GM12878 (cell line): ENCODE data around the gene TCTN1. TPM values are rescaled to one million over a fixed set of nuclear protein-coding genes. Genes with fewer than 3 reads are reported as not detected.
A peak's percentile ranks its signal among the peaks of the same experiment; 100 is the strongest.

ENCODE experiments used
- ATF7 ChIP-seq: fragments of 450-650 bp; IDR thresholded peaks from 2 replicates; pipeline ENCODE4 v1.6.1; 2016; ENCODE audit warnings: low read depth, mild to moderate bottlenecking
- CHD2 ChIP-seq: IDR thresholded peaks from 2 replicates; pipeline ENCODE4 v1.6.1; 2011; ENCODE audit warnings: low read depth, low read length, improper control_type of control experiment, borderline replicate concordance
- ESRRA ChIP-seq: IDR thresholded peaks from 2 replicates; pipeline ENCODE4 v1.6.1; 2012; ENCODE audit warnings: mild to moderate bottlenecking, low read length, improper control_type of control experiment
- GATAD2B ChIP-seq: fragments of 450-650 bp; conservative IDR thresholded peaks from 2 replicates; pipeline ENCODE4 v1.6.1; 2017; ENCODE audit warnings: low read depth, mild to moderate bottlenecking, moderate library complexity
- HCFC1 ChIP-seq: fragments of 150-350 bp; IDR thresholded peaks from 2 replicates; pipeline ENCODE4 v1.6.1; 2014; ENCODE audit warnings: low read length
- IKZF2 ChIP-seq, 2 experiments: fragments of 450-650 bp; IDR thresholded peaks; 2 replicates each; pipeline ENCODE4 v1.6.1; 2017; ENCODE audit warnings: mild to moderate bottlenecking in 2 of 2, moderate library complexity in 2 of 2
- JUNB ChIP-seq: IDR thresholded peaks from 2 replicates; pipeline ENCODE4 v1.6.1; 2016; ENCODE audit warnings: antibody characterized with exemption, mild to moderate bottlenecking
- KAT2A ChIP-seq: conservative IDR thresholded peaks from 2 replicates; pipeline ENCODE4 v1.6.1; 2011; ENCODE audit warnings: low read depth, low read length; ENCODE audit not compliant: control insufficient read depth
- KLF5 ChIP-seq: fragments of 450-650 bp; IDR thresholded peaks from 2 replicates; pipeline ENCODE4 v1.6.1; 2014; ENCODE audit warnings: mild to moderate bottlenecking; ENCODE audit not compliant: partially characterized antibody
- NKRF ChIP-seq: fragments of 450-650 bp; conservative IDR thresholded peaks from 2 replicates; pipeline ENCODE4 v1.6.1; 2017; ENCODE audit warnings: mild to moderate bottlenecking, moderate library complexity
- NR2C1 ChIP-seq: fragments of 450-650 bp; IDR thresholded peaks from 2 replicates; pipeline ENCODE4 v1.6.1; 2017; ENCODE audit warnings: antibody characterized with exemption, mild to moderate bottlenecking, moderate library complexity
- PAX5 ChIP-seq: IDR thresholded peaks from 2 replicates; pipeline ENCODE4 v1.6.1; 2011; ENCODE audit warnings: low read depth, low read length, borderline replicate concordance
- POLR2A ChIP-seq: IDR thresholded peaks from 2 replicates; pipeline ENCODE4 v1.6.1; 2011; ENCODE audit warnings: low read depth, mild to moderate bottlenecking, low read length
- RELA ChIP-seq: fragments of 450-650 bp; IDR thresholded peaks from 2 replicates; pipeline ENCODE4 v1.8.0; 2014; ENCODE audit warnings: borderline replicate concordance; ENCODE audit not compliant: partially characterized antibody
- SIN3A ChIP-seq: IDR thresholded peaks from 2 replicates; pipeline ENCODE4 v1.6.1; 2012; ENCODE audit warnings: low read depth, low read length, improper control_type of control experiment
- STAT3 ChIP-seq: IDR thresholded peaks from 2 replicates; pipeline ENCODE4 v1.6.1; 2011; ENCODE audit warnings: low read depth, low read length, improper control_type of control experiment
- TCF12 ChIP-seq: IDR thresholded peaks from 2 replicates; pipeline ENCODE4 v1.6.1; 2011; ENCODE audit warnings: low read depth, mild to moderate bottlenecking, low read length
- TCF7 ChIP-seq: IDR thresholded peaks from 2 replicates; pipeline ENCODE4 v1.6.1; 2014; ENCODE audit warnings: antibody characterized with exemption, borderline replicate concordance
- ZNF687 ChIP-seq: fragments of 450-650 bp; IDR thresholded peaks from 2 replicates; pipeline ENCODE4 v1.6.1; 2017; ENCODE audit warnings: mild to moderate bottlenecking, moderate library complexity
- polyA plus RNA-seq, 11 experiments: library from polyadenylated mRNA; depleted of rRNA in 4 of 11; unstranded in 6 of 11; stranded (reverse) in 5 of 11; fragments of >200 nt; fragmentation: Nextera tagmentation in 4 of 11; fragmentation: Illumina TruSeq in 1 of 11; extraction: Ambion mirVana in 4 of 11; extraction: Trizol in 1 of 11; gene quantifications; 1 replicate in 1 of 11; 2 replicates in 10 of 11; pipeline versions ENCODE4 v1.2.1 to v1.2.3, GENCODE V29; 2011 to 2016; ENCODE audit warnings: inconsistent platforms in 2 of 11, missing spikeins in 2 of 11, low read depth in 1 of 11
- total RNA-seq, 4 experiments: library from RNA; depleted of rRNA in 3 of 4; stranded (reverse); fragments of >200 nt in 3 of 4; fragmentation: Illumina TruSeq in 1 of 4; extraction: Trizol in 1 of 4; gene quantifications; 2 replicates each; pipeline versions ENCODE4 v1.2.1 to v1.2.3, GENCODE V29; 2013 to 2021
- TF ChIP-seq, protein P1 (sequence below): IDR thresholded peaks from 2 replicates; pipeline ENCODE4 v1.6.1; 2012; ENCODE audit warnings: mild to moderate bottlenecking, low read depth, low read length

Gene TCTN1
- total and polyA plus RNA-seq, 10 of the 15 experiments (the other 5 are each of a cell fraction or from before 2014, with no cell fraction given), result 8.8 to 23.5 (median 15.3) TPM

- TF ChIP-seq JUNB (no peak), NR2C1 (no peak), STAT3 (no peak), RELA (no peak), ESRRA (no peak), CHD2 (peak; percentile 97), IKZF2 (IDR thresholded peaks at IDR 0.05) (no peak; a peak in 1 of 4 replicates), TCF12 (no peak), PAX5 (peak; percentile 21; the same call in 1 of the 2 replicates), GATAD2B (peak; percentile 77), SIN3A (peak; percentile 78), KLF5 (peak; percentile 68), KAT2A (no peak), NKRF (peak; percentile 97), ZNF687 (peak; percentile 77), ATF7 (no peak), TCF7 (no peak), HCFC1 (0 out of 2 replicates have a peak, but pooled peaks have one; percentile 27), POLR2A (peak; percentile 95)
- TF ChIP-seq, protein P1, sequence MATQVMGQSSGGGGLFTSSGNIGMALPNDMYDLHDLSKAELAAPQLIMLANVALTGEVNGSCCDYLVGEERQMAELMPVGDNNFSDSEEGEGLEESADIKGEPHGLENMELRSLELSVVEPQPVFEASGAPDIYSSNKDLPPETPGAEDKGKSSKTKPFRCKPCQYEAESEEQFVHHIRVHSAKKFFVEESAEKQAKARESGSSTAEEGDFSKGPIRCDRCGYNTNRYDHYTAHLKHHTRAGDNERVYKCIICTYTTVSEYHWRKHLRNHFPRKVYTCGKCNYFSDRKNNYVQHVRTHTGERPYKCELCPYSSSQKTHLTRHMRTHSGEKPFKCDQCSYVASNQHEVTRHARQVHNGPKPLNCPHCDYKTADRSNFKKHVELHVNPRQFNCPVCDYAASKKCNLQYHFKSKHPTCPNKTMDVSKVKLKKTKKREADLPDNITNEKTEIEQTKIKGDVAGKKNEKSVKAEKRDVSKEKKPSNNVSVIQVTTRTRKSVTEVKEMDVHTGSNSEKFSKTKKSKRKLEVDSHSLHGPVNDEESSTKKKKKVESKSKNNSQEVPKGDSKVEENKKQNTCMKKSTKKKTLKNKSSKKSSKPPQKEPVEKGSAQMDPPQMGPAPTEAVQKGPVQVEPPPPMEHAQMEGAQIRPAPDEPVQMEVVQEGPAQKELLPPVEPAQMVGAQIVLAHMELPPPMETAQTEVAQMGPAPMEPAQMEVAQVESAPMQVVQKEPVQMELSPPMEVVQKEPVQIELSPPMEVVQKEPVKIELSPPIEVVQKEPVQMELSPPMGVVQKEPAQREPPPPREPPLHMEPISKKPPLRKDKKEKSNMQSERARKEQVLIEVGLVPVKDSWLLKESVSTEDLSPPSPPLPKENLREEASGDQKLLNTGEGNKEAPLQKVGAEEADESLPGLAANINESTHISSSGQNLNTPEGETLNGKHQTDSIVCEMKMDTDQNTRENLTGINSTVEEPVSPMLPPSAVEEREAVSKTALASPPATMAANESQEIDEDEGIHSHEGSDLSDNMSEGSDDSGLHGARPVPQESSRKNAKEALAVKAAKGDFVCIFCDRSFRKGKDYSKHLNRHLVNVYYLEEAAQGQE, result no peak; the same call in 1 of the 2 replicates
Measured at GRCh38 chr12:110613771-110614684, at the start of gene TCTN1 (continued).
